Breast epithelium (tissue), 4 donors: ENCODE data around the gene HCFC1R1. TPM values are rescaled to one million over a fixed set of nuclear protein-coding genes. Genes with fewer than 3 reads are reported as not detected.

Experiments
- DNase-seq, 2 donors: peaks; one replicate each; pipeline ENCODE4 v3.0.0-alpha.2; 2019; ENCODE audit warnings: low spot score in 2 of 2
- H3K27ac ChIP-seq, 2 donors: fragments of 200-600 bp; sonication (generic) in 1 of 2; one replicate each; pipeline ENCODE4 v1.5.1; 2016 to 2019; ENCODE audit warnings: mild to moderate bottlenecking in 1 of 2
- H3K27me3 ChIP-seq, 2 donors: fragments of 200-600 bp; sonication (generic) in 1 of 2; one replicate each; pipeline versions ENCODE4 v1.5.1 to v1.6.0; 2017 to 2019; ENCODE audit warnings: control low read depth in 1 of 2, mild to moderate bottlenecking in 1 of 2
- H3K36me3 ChIP-seq: fragments of 200-600 bp; one replicate; pipeline ENCODE4 v1.5.1; 2019
- H3K4me1 ChIP-seq, 2 donors: fragments of 200-600 bp; sonication (generic); one replicate each; pipeline ENCODE4 v1.5.1; 2016 to 2019; ENCODE audit warnings: control low read depth in 1 of 2
- H3K4me3 ChIP-seq, 3 donors: fragments of 200-600 bp; sonication (generic); 1 replicate in 2 of 3; 2 replicates in 1 of 3; pipeline ENCODE4 v1.5.1; 2016 to 2019; ENCODE audit warnings: mild to moderate bottlenecking in 3 of 3, moderate library complexity in 2 of 3
- H3K9me3 ChIP-seq, 2 donors: fragments of 200-600 bp; sonication (generic) in 1 of 2; one replicate each; pipeline ENCODE4 v1.5.1; 2016 to 2019; ENCODE audit warnings: control low read depth in 1 of 2
- POLR2A ChIP-seq: fragments of 450-650 bp; IDR thresholded peaks from one replicate; pipeline ENCODE4 v1.6.1; 2016; ENCODE audit warnings: antibody characterized with exemption, mild to moderate bottlenecking, moderate library complexity
- POLR2AphosphoS5 ChIP-seq, 3 donors: sonication (generic); formaldehyde crosslinking; IDR thresholded peaks; one replicate each; pipeline ENCODE4 v1.6.1; 2017; ENCODE audit warnings: antibody characterized with exemption in 3 of 3
- intact Hi-C: fragments of 100-400 bp; cut with DNase I; formaldehyde crosslinking; loops from one replicate; pipeline ENCODE4 v1.15.1; 2023; ENCODE audit warnings: low total_unique reads
- total RNA-seq, 3 donors: library from RNA; depleted of rRNA; stranded (reverse); fragments of >200 nt; gene quantifications; one replicate each; pipeline ENCODE4 v1.1.0, GENCODE V29; 2016
- TF ChIP-seq, protein P1 (sequence below), 3 donors: fragments of 450-650 bp; IDR thresholded peaks; one replicate each; pipeline ENCODE4 v1.5.1; 2016 to 2017; ENCODE audit warnings: antibody characterized with exemption in 3 of 3, mild to moderate bottlenecking in 3 of 3, moderate library complexity in 3 of 3

HCFC1R1 gene
- total RNA-seq, 3 donors from 2014 or later, result 8.8 to 26.5 (median 17.3) TPM

DNA sequence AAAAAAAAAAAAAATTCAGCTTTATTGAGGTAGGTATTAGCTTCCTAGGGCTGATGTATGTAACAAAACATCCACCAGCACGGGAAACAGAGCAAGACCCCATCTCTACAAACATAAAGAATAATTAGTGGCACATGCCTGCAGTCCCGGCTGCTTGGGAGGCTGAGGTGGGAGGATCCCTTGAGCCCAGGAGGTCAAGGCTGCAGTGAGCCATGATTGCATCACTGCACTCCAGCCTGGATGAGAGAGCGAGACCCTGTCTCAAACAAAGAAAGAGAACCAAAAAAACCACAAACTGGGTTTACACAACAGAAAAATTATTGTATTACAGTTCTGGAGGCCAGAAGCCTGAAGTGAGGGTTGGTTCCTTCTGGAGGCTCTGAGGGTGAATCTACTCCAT, 18.6 kb upstream of the HCFC1R1 start:
- Histone ChIP-seq H3K9me3 (no peaks in the 10 kb centered on the region), H3K36me3 (no peaks in the 10 kb centered on the region), H3K4me1 (peaks cover 6 to 7% of the 10 kb centered on the region in 2 donors), H3K27me3 (peaks cover 5 to 66% of the 10 kb centered on the region in 2 donors), H3K27ac (no peak overlapping the region), H3K4me3 (no peak overlapping the region)
- intact Hi-C loops, result no loop called here
- TF ChIP-seq POLR2A (no peak), POLR2AphosphoS5 (IDR thresholded peaks at IDR 0.05) (no peak)
- TF ChIP-seq, protein P1, sequence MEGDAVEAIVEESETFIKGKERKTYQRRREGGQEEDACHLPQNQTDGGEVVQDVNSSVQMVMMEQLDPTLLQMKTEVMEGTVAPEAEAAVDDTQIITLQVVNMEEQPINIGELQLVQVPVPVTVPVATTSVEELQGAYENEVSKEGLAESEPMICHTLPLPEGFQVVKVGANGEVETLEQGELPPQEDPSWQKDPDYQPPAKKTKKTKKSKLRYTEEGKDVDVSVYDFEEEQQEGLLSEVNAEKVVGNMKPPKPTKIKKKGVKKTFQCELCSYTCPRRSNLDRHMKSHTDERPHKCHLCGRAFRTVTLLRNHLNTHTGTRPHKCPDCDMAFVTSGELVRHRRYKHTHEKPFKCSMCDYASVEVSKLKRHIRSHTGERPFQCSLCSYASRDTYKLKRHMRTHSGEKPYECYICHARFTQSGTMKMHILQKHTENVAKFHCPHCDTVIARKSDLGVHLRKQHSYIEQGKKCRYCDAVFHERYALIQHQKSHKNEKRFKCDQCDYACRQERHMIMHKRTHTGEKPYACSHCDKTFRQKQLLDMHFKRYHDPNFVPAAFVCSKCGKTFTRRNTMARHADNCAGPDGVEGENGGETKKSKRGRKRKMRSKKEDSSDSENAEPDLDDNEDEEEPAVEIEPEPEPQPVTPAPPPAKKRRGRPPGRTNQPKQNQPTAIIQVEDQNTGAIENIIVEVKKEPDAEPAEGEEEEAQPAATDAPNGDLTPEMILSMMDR (IDR thresholded peaks at IDR 0.05), result no peak
- DNase-seq, result no peak

GRCh38 chr16:3038896-3039295, 15.2 kb upstream of the HCFC1R1 start:
- Histone ChIP-seq H3K27ac (no peak overlapping the region), H3K27me3 (peaks cover 0 to 54% of the 10 kb centered on the region in 2 donors), H3K9me3 (no peaks in the 10 kb centered on the region), H3K4me3 (no peak overlapping the region), H3K36me3 (no peaks in the 10 kb centered on the region), H3K4me1 (peaks cover 0 to 4% of the 10 kb centered on the region in 2 donors)
- no peak for DNase-seq
- TF ChIP-seq, protein P1 (IDR thresholded peaks at IDR 0.05), result no peak
- TF ChIP-seq POLR2AphosphoS5 (IDR thresholded peaks at IDR 0.05), result no peak
- TF ChIP-seq POLR2A, result no peak
- intact Hi-C loops, result no loop called here

GRCh38 chr16:3038256-3038655, 14.5 kb upstream of the HCFC1R1 start:
- Histone ChIP-seq H3K27ac (peak overlapping the region; percentile 0 to 29), H3K4me1 (peaks cover 0 to 4% of the 10 kb centered on the region in 2 donors), H3K9me3 (no peaks in the 10 kb centered on the region), H3K36me3 (no peaks in the 10 kb centered on the region), H3K27me3 (peaks cover 0 to 48% of the 10 kb centered on the region in 2 donors), H3K4me3 (no peak overlapping the region)
- DNase-seq, result peak; percentile 82 to 84
- intact Hi-C loops, result no loop called here
- no peak for TF ChIP-seq POLR2A
- TF ChIP-seq POLR2AphosphoS5 (IDR thresholded peaks at IDR 0.05), result peak in 2 of 3 donors; percentile 17 to 43

DNA sequence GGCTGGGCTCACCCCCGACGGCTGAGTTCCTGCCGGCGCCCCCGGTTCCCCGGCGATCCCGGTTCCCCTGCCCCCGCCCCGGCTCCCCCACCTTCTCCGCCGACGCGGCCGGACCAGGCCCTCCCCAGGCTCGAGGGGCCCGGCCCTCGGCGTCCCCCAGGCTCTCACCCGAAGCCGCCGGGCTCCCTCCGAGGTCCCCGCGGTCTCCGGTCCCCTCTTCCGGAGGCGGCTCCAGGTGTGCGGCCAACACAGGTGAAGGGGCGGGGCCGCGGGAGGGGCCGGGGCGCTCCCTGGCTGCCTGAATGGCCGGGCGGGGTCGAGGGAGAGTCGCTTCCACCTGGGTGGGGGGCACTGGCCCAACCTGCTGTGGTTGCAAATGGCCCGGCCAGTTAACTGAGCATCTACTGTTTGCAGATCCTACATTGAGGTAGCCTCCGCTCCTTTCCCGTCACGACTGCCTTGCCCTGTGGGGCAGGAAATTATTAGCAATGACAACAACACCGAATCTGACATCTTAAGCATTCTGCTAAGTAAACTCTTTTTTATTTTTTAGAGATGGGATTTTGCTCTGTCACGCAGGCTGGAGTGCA, 13.1 kb upstream of the HCFC1R1 start, which contains the start of gene BICDL2:
Gene BICDL2 (minus strand): TSS at position 219 of the 590 bp plus-strand sequence. CDS start 1,448 bp downstream, outside the sequence.
- intact Hi-C loops, result no loop called here
- Histone ChIP-seq H3K4me3 (peak within 1 kb of the TSS in 2 of 3 donors; percentile 64 to 66), H3K36me3 (no peaks in the 10 kb centered on the region), H3K9me3 (no peaks in the 10 kb centered on the region), H3K27me3 (peaks cover 0 to 40% of the 10 kb centered on the region in 2 donors), H3K4me1 (peaks cover 0 to 4% of the 10 kb centered on the region in 2 donors), H3K27ac (peak within 1 kb of the TSS; percentile 76 to 91)
- DNase-seq, result no peak
- TF ChIP-seq, protein P1 (IDR thresholded peaks at IDR 0.05), result no peak
- TF ChIP-seq POLR2A, result no peak
- TF ChIP-seq POLR2AphosphoS5 (IDR thresholded peaks at IDR 0.05), result no peak

GRCh38 chr16:3035972-3036725, 12.4 kb upstream of the HCFC1R1 start:
- peak overlapping the region; percentile 76 to 91 for H3K27ac ChIP-seq
- peak overlapping the region in 2 of 3 donors; percentile 64 to 66 for H3K4me3 ChIP-seq
- no peaks in the 10 kb centered on the region for H3K9me3 ChIP-seq
- TF ChIP-seq POLR2AphosphoS5 (IDR thresholded peaks at IDR 0.05), result peak in 1 of 3 donors; percentile 42
- TF ChIP-seq, protein P1 (IDR thresholded peaks at IDR 0.05), result no peak
- no peak for TF ChIP-seq POLR2A
- H3K4me1 ChIP-seq, result peaks cover 0 to 4% of the 10 kb centered on the region in 2 donors
- H3K27me3 ChIP-seq, result peaks cover 0 to 40% of the 10 kb centered on the region in 2 donors
- intact Hi-C loops, result no loop called here
- no peaks in the 10 kb centered on the region for H3K36me3 ChIP-seq
- DNase-seq, result no peak
